Measurements from ENCODE around the gene NHERF2.

The NHERF2 gene

GRCh38 chr16:2078691-2079090 is 52.0 kb downstream of the NHERF2 start:
- no peak for DNase-seq (ENCODE audit: low read depth)
- no peak for TF ChIP-seq CTCF (IDR thresholded peaks at IDR 0.05; ENCODE audit: low read depth, low read length)

GRCh38 chr16:2079311-2079800 is 52.7 kb downstream of the NHERF2 start:
- TF ChIP-seq MYC (IDR thresholded peaks at IDR 0.05; ENCODE audit: low read depth, low read length) (no peak), MAX (IDR thresholded peaks at IDR 0.05; ENCODE audit: low read depth, low read length) (no peak), CTCF (IDR thresholded peaks at IDR 0.05; ENCODE audit: low read depth, low read length) (no peak), POLR2A (IDR thresholded peaks at IDR 0.05; ENCODE audit: extremely low read depth, insufficient read length) (no peak)
- DNase-seq (ENCODE audit: low read depth): no peak
- H3K4me3 ChIP-seq (ENCODE audit: low read depth, low read length): no peak overlapping the region

More at GRCh38 chr16:2078691-2079090, 52.0 kb downstream of the NHERF2 start:
- H3K4me3 ChIP-seq (ENCODE audit: low read depth, low read length): no peak overlapping the region

GRCh38 chr16:2079991-2080390 is 53.3 kb downstream of the NHERF2 start:
- no peak for DNase-seq (ENCODE audit: low read depth)
- H3K4me3 ChIP-seq (ENCODE audit: low read depth, low read length): no peak overlapping the region
- TF ChIP-seq CTCF (IDR thresholded peaks at IDR 0.05; ENCODE audit: low read depth, low read length): no peak
- no peak for TF ChIP-seq POLR2A (IDR thresholded peaks at IDR 0.05; ENCODE audit: extremely low read depth, insufficient read length)
- no peak for TF ChIP-seq MYC (IDR thresholded peaks at IDR 0.05; ENCODE audit: low read depth, low read length)
- TF ChIP-seq MAX (IDR thresholded peaks at IDR 0.05; ENCODE audit: low read depth, low read length): no peak

GRCh38 chr16:2081201-2082084 is 54.7 kb downstream of the NHERF2 start:
- no peak overlapping the region for H3K4me3 ChIP-seq (ENCODE audit: low read depth, low read length)
- TF ChIP-seq MYC (IDR thresholded peaks at IDR 0.05; ENCODE audit: low read depth, low read length) (no peak), MAX (IDR thresholded peaks at IDR 0.05; ENCODE audit: low read depth, low read length) (no peak), POLR2A (IDR thresholded peaks at IDR 0.05; ENCODE audit: extremely low read depth, insufficient read length) (no peak), CTCF (IDR thresholded peaks at IDR 0.05; ENCODE audit: low read depth, low read length) (no peak)
- peak; percentile 21 for DNase-seq (ENCODE audit: low read depth)

- DNase-seq (ENCODE audit: low read depth): no peak
- no peak overlapping the region for H3K4me3 ChIP-seq (ENCODE audit: low read depth, low read length)
- no peak for TF ChIP-seq CTCF (IDR thresholded peaks at IDR 0.05; ENCODE audit: low read depth, low read length)
- TF ChIP-seq POLR2A (IDR thresholded peaks at IDR 0.05; ENCODE audit: extremely low read depth, insufficient read length): no peak
- no peak for TF ChIP-seq MYC (IDR thresholded peaks at IDR 0.05; ENCODE audit: low read depth, low read length)
Measured at GRCh38 chr16:2082171-2082982, 55.7 kb downstream of the NHERF2 start.

Data from NB4 (cell line).